MM.1S (cell line): ENCODE measurements around the gene PLOD3.

ENCODE experiments used
- DNase-seq: peaks from one replicate; pipeline ENCODE4 v3.0.0-alpha.2; 2015
- H2AFZ ChIP-seq: fragments of 300-600 bp; sonication (generic); 2 replicates; pipeline ENCODE4 v1.6.0; 2016; ENCODE audit warnings: antibody characterized with exemption, low read length
- H3F3A ChIP-seq: fragments of 300-600 bp; sonication (generic); 2 replicates; pipeline ENCODE4 v1.6.1; 2016; ENCODE audit warnings: mild to moderate bottlenecking, antibody characterized with exemption, low read length, moderate library complexity, mixed read lengths; ENCODE audit not compliant: insufficient read depth
- H3K27ac ChIP-seq: fragments of 300-600 bp; sonication (generic); 2 replicates; pipeline ENCODE4 v1.5.1; 2016; ENCODE audit warnings: mild to moderate bottlenecking, low read length
- H3K27me3 ChIP-seq: fragments of 300-600 bp; sonication (generic); replicated peaks from 2 replicates; pipeline ENCODE4 v1.6.0; 2016; ENCODE audit warnings: low read length; ENCODE audit not compliant: insufficient read depth
- H3K36me3 ChIP-seq: fragments of 300-600 bp; sonication (generic); replicated peaks from 2 replicates; pipeline ENCODE4 v1.6.1; 2016; ENCODE audit warnings: mild to moderate bottlenecking, low read length, mixed read lengths; ENCODE audit not compliant: insufficient read depth
- H3K4me1 ChIP-seq: fragments of 300-600 bp; sonication (generic); 2 replicates; pipeline ENCODE4 v1.6.1; 2016; ENCODE audit warnings: low read length, mixed read lengths
- H3K4me2 ChIP-seq: fragments of 300-600 bp; sonication (generic); 2 replicates; pipeline ENCODE4 v1.6.0; 2016; ENCODE audit warnings: low read depth, low read length
- H3K4me3 ChIP-seq: fragments of 300-600 bp; sonication (generic); 2 replicates; pipeline ENCODE4 v1.5.1; 2016; ENCODE audit warnings: low read length, mixed read lengths
- H3K79me2 ChIP-seq: fragments of 300-600 bp; sonication (generic); 2 replicates; pipeline ENCODE4 v1.6.1; 2016; ENCODE audit warnings: mixed run types, low read length, mixed read lengths
- H3K9ac ChIP-seq: fragments of 300-600 bp; sonication (generic); 2 replicates; pipeline ENCODE4 v1.6.1; 2016; ENCODE audit warnings: low read length, mixed read lengths
- H3K9me2 ChIP-seq: fragments of 300-600 bp; sonication (generic); replicated peaks from 2 replicates; pipeline ENCODE4 v1.6.1; 2016; ENCODE audit warnings: mild to moderate bottlenecking, low read length, mixed read lengths; ENCODE audit not compliant: insufficient read depth
- H3K9me3 ChIP-seq: fragments of 300-600 bp; sonication (generic); replicated peaks from 2 replicates; pipeline ENCODE4 v1.6.1; 2016; ENCODE audit warnings: mild to moderate bottlenecking, low read length, mixed read lengths; ENCODE audit not compliant: insufficient read depth
- H4K20me1 ChIP-seq: fragments of 300-600 bp; sonication (generic); 2 replicates; pipeline ENCODE4 v1.6.1; 2016; ENCODE audit warnings: mild to moderate bottlenecking, low read length, moderate library complexity, mixed read lengths; ENCODE audit not compliant: insufficient read depth
- CTCF ChIP-seq: fragments of 300-600 bp; sonication (generic); IDR thresholded peaks from 2 replicates; pipeline ENCODE4 v1.5.1; 2016; ENCODE audit warnings: antibody characterized with exemption, low read length, mixed read lengths
- EZH2 ChIP-seq: fragments of 300-600 bp; sonication (generic); optimal IDR thresholded peaks from 2 replicates; pipeline ENCODE3; 2017; ENCODE audit warnings: low read depth, mild to moderate bottlenecking, antibody characterized with exemption, low read length, mixed read lengths
- EZH2phosphoT487 ChIP-seq: fragments of 300-600 bp; sonication (generic); IDR thresholded peaks from 2 replicates; pipeline ENCODE4 v1.6.1; 2018; ENCODE audit warnings: antibody characterized with exemption, low read length

Gene PLOD3

GRCh38 chr7:101186194-101186593, 31.2 kb downstream of the PLOD3 start:
- Histone ChIP-seq H3K36me3 (no peaks in the 10 kb centered on the region), H3K79me2 (no peaks in the 10 kb centered on the region)

GRCh38 chr7:101185258-101185839, 32.0 kb downstream of the PLOD3 start:
- no peaks in the 10 kb centered on the region for H3K9me2 ChIP-seq
- peaks cover 71% of the 10 kb centered on the region for H3K27me3 ChIP-seq
- H2AFZ ChIP-seq = no peak overlapping the region
- TF ChIP-seq EZH2phosphoT487 (no peak), CTCF (no peak), EZH2 (no peak)
- H4K20me1 ChIP-seq = no peaks in the 10 kb centered on the region
- no peak for DNase-seq
- H3K79me2 ChIP-seq = no peaks in the 10 kb centered on the region
- H3K9me3 ChIP-seq = no peaks in the 10 kb centered on the region
- no peak overlapping the region for H3K27ac ChIP-seq
- no peaks in the 10 kb centered on the region for H3F3A ChIP-seq
- no peak overlapping the region for H3K4me3 ChIP-seq
- no peak overlapping the region for H3K9ac ChIP-seq
- H3K4me1 ChIP-seq = 0 out of 2 replicates have a peak, but pooled peaks cover 4% of the 10 kb centered on the region
- no peak overlapping the region for H3K4me2 ChIP-seq
- no peaks in the 10 kb centered on the region for H3K36me3 ChIP-seq

More at GRCh38 chr7:101186194-101186593, 31.2 kb downstream of the PLOD3 start:
- no peaks in the 10 kb centered on the region for H3K9me2 ChIP-seq
- H3K4me1 ChIP-seq = 0 out of 2 replicates have a peak, but pooled peaks cover 4% of the 10 kb centered on the region
- H4K20me1 ChIP-seq = no peaks in the 10 kb centered on the region
- H3F3A ChIP-seq = no peaks in the 10 kb centered on the region
- no peak for DNase-seq
- H3K9ac ChIP-seq = no peak overlapping the region
- TF ChIP-seq CTCF (no peak), EZH2phosphoT487 (no peak), EZH2 (no peak)
- no peaks in the 10 kb centered on the region for H3K9me3 ChIP-seq
- H3K4me3 ChIP-seq = no peak overlapping the region
- no peak overlapping the region for H2AFZ ChIP-seq
- H3K27me3 ChIP-seq = peaks cover 69% of the 10 kb centered on the region
- H3K27ac ChIP-seq = no peak overlapping the region
- H3K4me2 ChIP-seq = no peak overlapping the region

GRCh38 chr7:101180130-101180755, 37.1 kb downstream of the PLOD3 start, which contains the start of gene NAT16:
Gene NAT16, minus strand, starts transcription at chr7:101180293. Its CDS starts 5,486 bp downstream, at chr7:101174807.
- Histone ChIP-seq H3K4me2 (0 out of 2 replicates have a peak within 1 kb of the TSS, but pooled peaks have one; percentile 18), H3K9me2 (no peaks in the 10 kb centered on the region), H3K36me3 (no peaks in the 10 kb centered on the region), H3K27me3 (peaks cover 74% of the 10 kb centered on the region), H3K4me3 (no peak within 1 kb of the TSS), H4K20me1 (no peaks in the 10 kb centered on the region), H3F3A (no peaks in the 10 kb centered on the region), H3K27ac (no peak within 1 kb of the TSS), H3K9ac (no peak within 1 kb of the TSS), H3K9me3 (no peaks in the 10 kb centered on the region), H3K79me2 (no peaks in the 10 kb centered on the region), H3K4me1 (0 out of 2 replicates have a peak, but pooled peaks cover 4% of the 10 kb centered on the region), H2AFZ (no peak within 1 kb of the TSS)
- DNase-seq = no peak
- TF ChIP-seq CTCF (no peak), EZH2 (no peak), EZH2phosphoT487 (no peak)
